ENCODE results near the gene FZD8.
A peak's percentile ranks its signal among the peaks of the same experiment; 100 is the strongest.

Gene FZD8

GRCh38 chr10:35640951-35641675, 983 bp downstream of the FZD8 start:
- no peak for DNase-seq

DNA sequence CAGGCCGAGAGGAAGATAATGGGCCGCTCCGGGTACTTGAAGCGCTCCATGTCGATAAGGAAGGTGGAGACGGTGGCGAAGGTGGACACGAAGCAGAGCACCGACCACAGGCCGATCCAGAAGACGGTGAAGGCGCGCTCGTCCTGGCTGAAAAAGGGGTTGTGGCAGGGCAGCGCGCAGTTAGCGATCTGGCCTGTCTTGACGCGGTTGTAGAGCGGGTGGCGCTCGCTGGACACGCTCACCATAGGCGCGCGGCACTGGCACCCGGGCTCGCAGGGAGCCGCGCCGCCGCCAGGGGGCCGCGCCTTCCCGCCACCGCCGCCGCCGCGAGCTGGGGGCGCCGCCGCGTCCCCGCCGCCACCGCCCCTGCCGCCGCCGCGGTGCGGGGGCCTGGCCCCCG, 1.6 kb downstream of the FZD8 start:
- no peak for DNase-seq

GRCh38 chr10:35639728-35640401, 2.2 kb downstream of the FZD8 start:
- DNase-seq: no peak

DNA sequence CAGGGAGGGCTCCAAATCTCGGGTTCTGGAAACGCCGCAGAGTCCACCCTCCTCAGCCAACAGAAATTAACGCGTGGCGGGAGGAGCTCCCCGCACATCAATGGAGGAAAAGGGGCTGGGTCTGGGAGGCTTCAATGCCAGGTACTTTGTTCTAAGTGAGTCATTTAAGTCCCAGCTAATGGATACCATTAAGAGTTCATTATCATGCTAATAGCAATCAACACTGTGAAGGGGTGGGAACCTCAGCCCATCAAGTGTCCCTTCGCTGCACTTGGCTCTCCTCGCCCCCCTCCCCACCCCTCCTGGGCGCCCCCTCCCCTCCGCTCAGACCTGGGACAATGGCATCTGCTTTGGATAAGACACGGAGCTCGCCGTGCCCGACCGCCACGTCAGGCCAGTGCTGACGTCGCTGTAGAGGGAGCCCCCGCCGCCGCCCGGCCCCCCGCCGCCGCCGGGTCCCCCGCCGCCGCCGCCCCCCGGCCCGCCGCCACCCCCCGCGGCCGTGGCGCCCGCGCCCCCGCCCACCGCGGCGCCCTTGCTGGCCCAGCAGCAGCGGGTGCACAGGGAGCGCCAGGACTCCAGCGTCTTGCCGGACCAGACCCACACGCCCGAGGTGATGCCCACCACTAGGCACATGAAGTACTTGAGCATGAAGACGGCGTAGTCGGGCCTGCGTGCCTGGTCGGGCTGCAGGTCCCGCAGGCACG, 2.9 kb downstream of the FZD8 start:
- DNase-seq: no peak

GRCh38 chr10:35638101-35638500, 4.0 kb downstream of the FZD8 start:
- no peak for DNase-seq

- DNase-seq: no peak
Observed at GRCh38 chr10:35637462-35637861, 4.6 kb downstream of the FZD8 start.

DNA sequence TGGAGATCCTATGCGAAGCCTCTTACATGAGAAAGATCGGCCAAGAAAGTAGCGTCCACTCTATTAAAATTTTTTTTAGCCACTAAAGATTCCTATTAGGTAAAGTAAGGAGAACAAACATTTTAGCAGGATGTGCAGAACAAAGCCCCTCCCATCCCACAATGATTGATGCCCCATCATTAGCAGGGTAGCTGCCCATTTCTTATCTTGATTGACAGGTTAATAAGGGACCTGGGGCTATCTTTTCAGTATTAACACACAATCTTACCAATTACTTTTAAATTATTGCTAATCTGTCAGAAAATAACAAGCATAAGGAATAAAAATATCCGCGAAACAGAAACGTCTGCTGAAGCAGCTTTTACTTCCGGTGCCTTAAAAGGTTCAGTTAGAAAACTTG, 5.1 kb downstream of the FZD8 start:
- DNase-seq: no peak

DNA sequence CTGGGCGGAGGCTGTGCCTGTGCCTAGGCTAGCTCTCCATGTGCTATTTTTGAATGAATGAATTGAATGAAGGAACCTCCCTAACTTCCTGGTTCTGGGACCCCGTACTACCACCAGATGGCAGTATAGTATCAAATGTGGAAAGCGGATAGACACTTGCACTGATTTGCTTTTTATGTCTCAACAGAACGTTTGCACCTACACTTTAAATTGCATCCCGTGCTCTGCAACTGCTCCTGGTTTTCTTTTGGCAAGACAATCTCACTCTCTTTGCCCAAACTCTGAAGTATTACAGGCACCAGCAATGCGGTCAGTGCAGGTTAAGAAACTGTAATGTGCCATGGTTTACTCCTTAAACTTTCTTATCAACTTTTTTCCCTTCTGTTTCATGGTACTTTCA, 6.5 kb downstream of the FZD8 start:
- peak; percentile 42 for DNase-seq

DNA sequence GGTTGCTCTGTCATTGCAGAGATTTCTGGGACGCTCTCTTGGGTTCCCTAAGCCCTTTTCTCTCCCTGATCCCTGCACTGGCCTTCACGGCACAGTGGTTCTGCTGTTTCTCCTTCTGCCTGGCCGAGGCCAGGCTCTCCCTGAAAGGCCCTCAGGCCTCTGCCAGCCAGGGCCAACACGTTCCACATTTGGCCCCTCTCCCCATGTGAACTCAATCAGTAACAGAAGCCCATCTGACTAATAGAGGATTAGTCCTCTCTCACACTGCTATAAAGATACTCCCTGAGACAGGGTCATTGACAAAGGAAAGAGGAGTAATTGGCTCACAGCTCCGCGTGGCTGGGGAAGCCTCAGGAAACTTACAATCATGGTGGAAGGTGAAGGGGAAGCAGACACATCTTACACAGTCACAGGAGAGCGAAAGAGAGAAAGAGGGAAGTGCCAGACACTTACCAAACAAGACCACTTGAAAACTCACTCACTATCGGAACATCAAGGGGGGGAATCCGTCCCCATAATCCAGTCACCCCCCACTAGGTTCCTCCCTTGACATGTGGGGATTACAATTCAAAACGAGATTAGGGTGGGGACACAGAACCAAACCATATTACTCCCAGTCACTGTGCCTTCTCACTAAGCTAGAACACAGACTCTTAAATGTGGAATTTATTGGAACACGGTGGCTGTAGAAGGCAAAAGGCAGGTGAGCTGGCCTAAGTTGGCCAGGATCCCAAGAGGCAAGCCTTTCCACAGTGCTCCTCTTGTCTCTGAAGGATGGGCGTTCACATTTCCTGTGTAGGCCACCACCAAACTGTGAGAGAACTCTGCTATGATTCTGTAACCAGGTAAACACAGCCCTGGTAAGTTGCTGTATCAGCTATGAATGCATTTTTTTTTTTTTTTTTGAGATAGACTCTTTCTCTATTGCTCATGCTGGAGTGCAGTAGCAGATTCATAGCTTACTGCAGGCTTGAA, 8.8 kb downstream of the FZD8 start:
- no peak for DNase-seq

DNA sequence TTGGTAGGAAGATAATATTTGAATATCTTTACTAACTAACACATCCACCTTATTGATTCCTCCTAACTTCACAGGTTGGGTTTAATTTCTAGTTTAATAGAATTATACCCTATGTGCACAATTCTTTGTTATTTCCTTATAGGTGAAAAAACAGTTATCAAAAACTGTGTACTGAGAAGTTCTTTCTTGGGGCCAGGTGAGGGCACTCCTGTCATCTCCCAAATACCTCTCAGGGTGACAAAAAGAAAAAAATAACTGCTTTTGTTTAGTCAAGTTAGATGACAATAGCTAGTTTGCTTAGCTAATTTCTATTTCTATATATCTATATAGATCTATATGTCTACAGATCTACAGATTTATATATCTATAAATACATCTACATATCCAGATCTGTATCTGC, 10.1 kb downstream of the FZD8 start:
- DNase-seq: no peak

GRCh38 chr10:35631404-35631803, 10.7 kb downstream of the FZD8 start:
- no peak for DNase-seq

GRCh38 chr10:35626971-35627507, 15.1 kb downstream of the FZD8 start:
- no peak for DNase-seq

DNA sequence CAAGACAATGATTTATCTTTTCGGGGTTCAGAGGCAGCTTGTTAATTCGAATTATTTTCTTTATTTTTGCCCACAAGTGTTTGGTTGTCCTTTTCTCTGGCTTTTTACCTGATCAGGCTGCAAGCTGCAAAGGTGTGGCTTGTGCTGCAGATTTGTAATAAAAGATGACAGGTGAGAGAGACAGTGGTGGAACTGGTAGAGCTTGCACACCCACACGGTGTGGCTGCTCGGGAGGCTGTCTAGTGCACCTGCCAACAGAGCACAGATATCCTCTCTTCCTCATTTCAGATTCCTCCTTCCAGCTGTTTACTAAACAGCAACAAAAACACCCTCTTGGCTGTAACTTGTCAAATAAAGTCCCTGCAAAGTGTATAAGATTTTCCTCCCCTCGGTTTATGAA, 27.8 kb downstream of the FZD8 start:
- DNase-seq: no peak

DNA sequence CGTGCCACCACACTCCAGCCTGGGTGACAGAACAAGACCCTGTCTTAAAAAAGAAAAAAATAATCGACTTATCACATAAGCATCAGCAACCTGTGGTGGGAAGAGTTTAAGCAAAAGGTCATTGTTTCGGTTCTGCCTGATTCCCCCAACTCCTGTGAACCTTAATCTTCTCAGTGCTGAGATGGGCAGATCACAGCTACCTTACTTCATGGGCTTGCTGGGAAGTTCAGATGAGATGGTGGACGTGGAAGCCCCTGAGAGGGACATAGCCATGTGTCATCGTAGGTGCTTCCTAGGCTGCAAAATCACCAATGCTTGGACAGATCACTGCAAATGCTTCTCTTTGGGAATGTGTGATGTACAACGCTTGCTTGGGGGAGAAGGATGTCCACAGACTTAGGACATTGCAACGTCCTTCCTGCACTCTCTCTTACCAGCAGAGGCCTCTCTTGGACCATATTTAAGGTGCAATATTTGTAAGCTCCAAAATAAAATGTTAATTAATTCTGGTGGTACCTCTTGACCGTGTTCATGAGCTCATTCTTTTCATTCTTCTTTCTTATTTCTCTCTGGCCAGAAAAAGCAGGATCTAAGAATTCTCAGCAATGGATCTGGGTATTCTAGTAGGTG, 28.4 kb downstream of the FZD8 start:
- no peak for DNase-seq

GRCh38 chr10:35613107-35613440, 29.0 kb downstream of the FZD8 start:
- no peak for DNase-seq

GRCh38 chr10:35612385-35613106, 29.6 kb downstream of the FZD8 start:
- DNase-seq: no peak

DNA sequence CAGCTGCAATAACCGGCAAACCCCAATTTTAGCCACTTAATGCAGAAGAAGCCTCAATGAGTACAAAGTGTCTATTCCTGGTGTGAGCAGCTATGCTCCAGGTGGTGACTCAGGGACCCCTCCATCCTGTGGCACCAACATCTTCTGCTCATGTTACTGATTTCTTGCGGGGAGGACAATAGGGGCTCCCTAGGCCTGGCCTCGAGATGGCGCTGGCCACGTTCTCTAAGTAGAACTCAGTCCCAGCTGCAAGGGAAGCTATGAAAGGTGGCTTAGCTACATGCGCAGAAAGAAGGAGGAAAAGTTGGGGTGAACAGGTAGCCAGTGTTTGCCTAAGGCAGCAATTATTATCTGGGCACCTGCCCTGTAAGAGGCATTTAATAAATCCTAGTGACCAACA, 30.3 kb downstream of the FZD8 start:
- DNase-seq: no peak

GRCh38 chr10:35608328-35608672, 33.8 kb downstream of the FZD8 start:
- DNase-seq: no peak

DNA sequence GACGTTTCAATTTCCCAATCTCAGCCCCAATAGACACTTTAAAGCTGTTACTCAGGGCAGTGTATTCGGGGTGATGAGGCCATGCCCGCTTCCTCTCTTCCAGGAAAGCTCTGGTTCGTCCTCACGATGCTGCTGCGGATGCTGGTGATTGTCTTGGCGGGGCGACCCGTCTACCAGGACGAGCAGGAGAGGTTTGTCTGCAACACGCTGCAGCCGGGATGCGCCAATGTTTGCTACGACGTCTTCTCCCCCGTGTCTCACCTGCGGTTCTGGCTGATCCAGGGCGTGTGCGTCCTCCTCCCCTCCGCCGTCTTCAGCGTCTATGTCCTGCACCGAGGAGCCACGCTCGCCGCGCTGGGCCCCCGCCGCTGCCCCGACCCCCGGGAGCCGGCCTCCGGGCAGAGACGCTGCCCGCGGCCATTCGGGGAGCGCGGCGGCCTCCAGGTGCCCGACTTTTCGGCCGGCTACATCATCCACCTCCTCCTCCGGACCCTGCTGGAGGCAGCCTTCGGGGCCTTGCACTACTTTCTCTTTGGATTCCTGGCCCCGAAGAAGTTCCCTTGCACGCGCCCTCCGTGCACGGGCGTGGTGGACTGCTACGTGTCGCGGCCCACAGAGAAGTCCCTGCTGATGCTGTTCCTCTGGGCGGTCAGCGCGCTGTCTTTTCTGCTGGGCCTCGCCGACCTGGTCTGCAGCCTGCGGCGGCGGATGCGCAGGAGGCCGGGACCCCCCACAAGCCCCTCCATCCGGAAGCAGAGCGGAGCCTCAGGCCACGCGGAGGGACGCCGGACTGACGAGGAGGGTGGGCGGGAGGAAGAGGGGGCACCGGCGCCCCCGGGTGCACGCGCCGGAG, 34.4 kb downstream of the FZD8 start:
- DNase-seq: no peak

GRCh38 chr10:35606430-35606829, 35.7 kb downstream of the FZD8 start:
- no peak for DNase-seq

- no peak for DNase-seq
Observed at GRCh38 chr10:35605191-35605590, 36.9 kb downstream of the FZD8 start, which contains the start of gene GJD4. Gene GJD4, plus strand, starts transcription at chr10:35605341. Its CDS starts 227 bp downstream, at chr10:35605568.

Measured in SHP77 treated with DMSO at 0.1 percent for 48 hours (cell line).